ENCODE measurements around the gene DGKZ. TPM values are rescaled to one million over a fixed set of nuclear protein-coding genes. Genes with fewer than 3 reads are reported as not detected.

DGKZ gene
- total RNA-seq, 4 donors from 2014 or later, result 13.5 to 55.3 (median 42.8) TPM

GRCh38 chr11:46360878-46361277 lies 13.6 kb downstream of the DGKZ start:
- DNase-seq, result no peak
- H3K36me3 ChIP-seq, result no peaks in the 10 kb centered on the region
- no peak overlapping the region for H3K4me3 ChIP-seq
- H3K9me3 ChIP-seq, result no peaks in the 10 kb centered on the region
- H3K27ac ChIP-seq, result peak overlapping the region; percentile 58 to 67
- intact Hi-C loops (cut with DNase I; ENCODE audit: low total_unique reads), result no loop called here
- no peaks in the 10 kb centered on the region for H3K27me3 ChIP-seq
- TF ChIP-seq CTCF (IDR thresholded peaks at IDR 0.05), result no peak
- no peak for TF ChIP-seq POLR2A (IDR thresholded peaks at IDR 0.05)
- peaks cover 0 to 7% of the 10 kb centered on the region in 2 donors for H3K4me1 ChIP-seq

- no peak for DNase-seq
- intact Hi-C loops (cut with DNase I; ENCODE audit: low total_unique reads), result no loop called here
- H3K4me3 ChIP-seq, result no peak overlapping the region
Observed at GRCh38 chr11:46361283-46362155, 14.3 kb downstream of the DGKZ start.

GRCh38 chr11:46362156-46363030 lies 15.1 kb downstream of the DGKZ start:
- H3K4me3 ChIP-seq, result no peak overlapping the region
- no peaks in the 10 kb centered on the region for H3K36me3 ChIP-seq
- intact Hi-C loops (cut with DNase I; ENCODE audit: low total_unique reads), result no loop called here
- H3K4me1 ChIP-seq, result peaks cover 0 to 7% of the 10 kb centered on the region in 2 donors
- TF ChIP-seq CTCF (IDR thresholded peaks at IDR 0.05) (no peak), POLR2A (IDR thresholded peaks at IDR 0.05) (no peak)
- no peak for DNase-seq
- no peaks in the 10 kb centered on the region for H3K9me3 ChIP-seq
- H3K27me3 ChIP-seq, result no peaks in the 10 kb centered on the region
- H3K27ac ChIP-seq, result peak overlapping the region; percentile 58 to 67

More at GRCh38 chr11:46361283-46362155, 14.3 kb downstream of the DGKZ start:
- Histone ChIP-seq H3K27me3 (no peaks in the 10 kb centered on the region), H3K27ac (peak overlapping the region; percentile 58 to 67), H3K36me3 (no peaks in the 10 kb centered on the region), H3K9me3 (no peaks in the 10 kb centered on the region), H3K4me1 (peaks cover 0 to 7% of the 10 kb centered on the region in 2 donors)
- no peak for TF ChIP-seq POLR2A (IDR thresholded peaks at IDR 0.05)
- no peak for TF ChIP-seq CTCF (IDR thresholded peaks at IDR 0.05)

- peak in 1 of 2 donors; percentile 56 for DNase-seq
- no peak for TF ChIP-seq CTCF (IDR thresholded peaks at IDR 0.05)
- TF ChIP-seq POLR2A (IDR thresholded peaks at IDR 0.05), result no peak
- no peaks in the 10 kb centered on the region for H3K9me3 ChIP-seq
- peak overlapping the region; percentile 58 to 67 for H3K27ac ChIP-seq
- H3K36me3 ChIP-seq, result no peaks in the 10 kb centered on the region
- H3K4me1 ChIP-seq, result peaks cover 0 to 7% of the 10 kb centered on the region in 2 donors
- H3K4me3 ChIP-seq, result no peak overlapping the region
- intact Hi-C loops (cut with DNase I; ENCODE audit: low total_unique reads), result no loop called here
- H3K27me3 ChIP-seq, result no peaks in the 10 kb centered on the region
Observed at GRCh38 chr11:46363031-46363407, 15.8 kb downstream of the DGKZ start.
